ENCODE data around the gene BUB3.

DNA sequence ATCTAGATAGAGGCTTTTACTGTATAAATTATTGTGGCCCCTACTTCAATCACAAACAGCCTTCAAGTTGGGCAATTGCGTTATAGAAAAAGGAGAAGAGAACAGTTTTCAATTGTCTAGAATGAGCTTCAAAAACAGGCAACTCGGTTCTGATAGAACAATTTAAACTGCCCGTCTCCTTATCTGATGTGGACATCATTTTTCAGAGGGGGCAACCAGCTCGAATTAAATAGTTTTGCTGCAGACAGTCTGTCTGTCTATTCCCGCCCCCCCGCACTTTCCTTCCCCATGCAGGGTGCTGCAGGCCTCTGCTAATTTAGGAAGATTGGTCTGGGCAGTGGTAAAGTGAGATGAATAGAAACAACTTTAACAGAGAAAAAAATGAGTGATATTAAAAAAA is 58.4 kb downstream of the BUB3 start:
- TF ChIP-seq SMC3 (IDR thresholded peaks at IDR 0.05; ENCODE audit: low read depth, low read length) = no peak
- TF ChIP-seq, protein P1, sequence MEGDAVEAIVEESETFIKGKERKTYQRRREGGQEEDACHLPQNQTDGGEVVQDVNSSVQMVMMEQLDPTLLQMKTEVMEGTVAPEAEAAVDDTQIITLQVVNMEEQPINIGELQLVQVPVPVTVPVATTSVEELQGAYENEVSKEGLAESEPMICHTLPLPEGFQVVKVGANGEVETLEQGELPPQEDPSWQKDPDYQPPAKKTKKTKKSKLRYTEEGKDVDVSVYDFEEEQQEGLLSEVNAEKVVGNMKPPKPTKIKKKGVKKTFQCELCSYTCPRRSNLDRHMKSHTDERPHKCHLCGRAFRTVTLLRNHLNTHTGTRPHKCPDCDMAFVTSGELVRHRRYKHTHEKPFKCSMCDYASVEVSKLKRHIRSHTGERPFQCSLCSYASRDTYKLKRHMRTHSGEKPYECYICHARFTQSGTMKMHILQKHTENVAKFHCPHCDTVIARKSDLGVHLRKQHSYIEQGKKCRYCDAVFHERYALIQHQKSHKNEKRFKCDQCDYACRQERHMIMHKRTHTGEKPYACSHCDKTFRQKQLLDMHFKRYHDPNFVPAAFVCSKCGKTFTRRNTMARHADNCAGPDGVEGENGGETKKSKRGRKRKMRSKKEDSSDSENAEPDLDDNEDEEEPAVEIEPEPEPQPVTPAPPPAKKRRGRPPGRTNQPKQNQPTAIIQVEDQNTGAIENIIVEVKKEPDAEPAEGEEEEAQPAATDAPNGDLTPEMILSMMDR (conservative IDR thresholded peaks at IDR 0.05; ENCODE audit: low read depth, low read length) = no peak

Measured in IMR-90 (cell line).